BLaER1 (cell line): ENCODE data around the gene EIF2AK2.

ENCODE experiments used
- H3K27ac ChIP-seq: shearing (Covaris generic); formaldehyde crosslinking; 2 replicates; pipeline ENCODE4 v1.8.1; 2022
- H3K27me3 ChIP-seq: shearing (Covaris generic); formaldehyde crosslinking; 2 replicates; pipeline ENCODE4 v1.8.1; 2022
- H3K36me3 ChIP-seq: shearing (Covaris generic); formaldehyde crosslinking; 2 replicates; pipeline ENCODE4 v1.8.1; 2022
- H3K4me1 ChIP-seq: shearing (Covaris generic); formaldehyde crosslinking; 2 replicates; pipeline ENCODE4 v1.8.1; 2022
- H3K4me2 ChIP-seq: shearing (Covaris generic); formaldehyde crosslinking; 2 replicates; pipeline ENCODE4 v1.8.1; 2022
- H3K4me3 ChIP-seq: shearing (Covaris generic); formaldehyde crosslinking; 2 replicates; pipeline ENCODE4 v1.8.1; 2022
- H3K9ac ChIP-seq: shearing (Covaris generic); formaldehyde crosslinking; 2 replicates; pipeline ENCODE4 v1.8.1; 2022
- H3K9me3 ChIP-seq: shearing (Covaris generic); formaldehyde crosslinking; 2 replicates; pipeline ENCODE4 v1.8.1; 2022
- H4K20me1 ChIP-seq: shearing (Covaris generic); formaldehyde crosslinking; 2 replicates; pipeline ENCODE4 v1.8.1; 2022
- Cebpa-rat ChIP-seq: shearing (Covaris generic); IDR thresholded peaks from 2 replicates; pipeline ENCODE4 v1.8.1; 2022

Gene EIF2AK2

GRCh38 chr2:37171624-37171950 lies 14.8 kb upstream of the EIF2AK2 start:
- TF ChIP-seq Cebpa-rat, result no peak
- Histone ChIP-seq H3K4me3 (no peak overlapping the region), H3K9ac (no peak overlapping the region)

GRCh38 chr2:37168217-37168981 lies 11.6 kb upstream of the EIF2AK2 start:
- no peaks in the 10 kb centered on the region for H3K36me3 ChIP-seq
- H3K9me3 ChIP-seq, result peaks cover 27% of the 10 kb centered on the region
- no peaks in the 10 kb centered on the region for H3K4me1 ChIP-seq
- no peak overlapping the region for H3K4me2 ChIP-seq
- no peak overlapping the region for H3K9ac ChIP-seq
- no peaks in the 10 kb centered on the region for H4K20me1 ChIP-seq
- no peaks in the 10 kb centered on the region for H3K27me3 ChIP-seq
- no peak overlapping the region for H3K27ac ChIP-seq
- peak; percentile 77; the same call in 1 of the 2 replicates for TF ChIP-seq Cebpa-rat
- no peak overlapping the region for H3K4me3 ChIP-seq

More at GRCh38 chr2:37171624-37171950, 14.8 kb upstream of the EIF2AK2 start:
- no peak overlapping the region for H3K27ac ChIP-seq
- no peaks in the 10 kb centered on the region for H3K4me1 ChIP-seq
- H4K20me1 ChIP-seq, result no peaks in the 10 kb centered on the region
- no peaks in the 10 kb centered on the region for H3K36me3 ChIP-seq
- H3K9me3 ChIP-seq, result no peaks in the 10 kb centered on the region
- H3K27me3 ChIP-seq, result no peaks in the 10 kb centered on the region
- H3K4me2 ChIP-seq, result no peak overlapping the region

DNA sequence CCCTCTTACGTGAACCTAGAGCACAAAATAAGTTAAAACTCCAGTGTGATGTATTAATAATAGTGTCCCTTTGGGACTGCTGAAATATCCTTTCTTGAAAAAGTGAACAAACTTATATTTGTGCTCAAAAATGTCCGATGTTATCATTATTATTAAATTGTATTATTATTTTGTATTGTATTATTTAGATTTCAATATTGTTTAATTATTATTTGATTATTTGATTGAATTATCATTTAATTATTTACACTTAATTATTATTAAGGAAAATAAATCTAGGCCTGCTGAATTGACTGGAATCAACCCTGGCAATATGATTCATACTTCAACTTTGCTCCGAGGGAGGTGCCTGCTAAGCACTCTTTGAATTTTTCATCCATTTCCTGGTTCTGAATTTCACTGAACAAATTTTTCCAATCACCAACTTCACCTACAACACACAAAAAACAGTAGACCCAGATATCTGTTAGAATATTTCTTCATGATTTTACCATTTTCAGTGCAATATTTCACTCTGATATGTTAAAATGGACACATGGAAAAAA lies 10.9 kb upstream of the EIF2AK2 start:
- Histone ChIP-seq H3K9ac (no peak overlapping the region), H3K27ac (no peak overlapping the region), H3K4me3 (no peak overlapping the region), H3K9me3 (peaks cover 30% of the 10 kb centered on the region), H3K36me3 (no peaks in the 10 kb centered on the region), H4K20me1 (no peaks in the 10 kb centered on the region), H3K27me3 (no peaks in the 10 kb centered on the region), H3K4me1 (no peaks in the 10 kb centered on the region), H3K4me2 (no peak overlapping the region)
- TF ChIP-seq Cebpa-rat, result no peak

DNA sequence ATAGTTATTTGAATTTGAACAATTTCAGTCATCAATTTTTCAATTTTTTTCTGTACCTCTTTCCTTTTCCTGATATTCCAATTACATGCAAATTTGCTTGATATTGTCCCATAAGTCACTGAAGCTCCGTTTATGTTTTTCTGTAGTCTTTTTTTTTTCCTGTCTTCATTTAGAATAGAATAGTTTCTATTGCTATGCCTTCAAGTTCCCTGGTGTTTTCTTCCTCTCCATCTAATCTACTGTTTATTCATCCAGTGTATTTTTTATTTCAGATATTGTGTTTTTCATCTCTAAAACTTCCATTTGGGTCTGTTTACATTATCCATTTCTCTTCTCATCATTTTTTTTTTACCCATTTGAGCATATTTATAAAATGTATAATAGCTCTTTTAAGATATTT lies 8.0 kb upstream of the EIF2AK2 start:
- peaks cover 30% of the 10 kb centered on the region for H3K9me3 ChIP-seq
- H3K4me3 ChIP-seq, result no peak overlapping the region
- no peaks in the 10 kb centered on the region for H3K4me1 ChIP-seq
- no peaks in the 10 kb centered on the region for H3K27me3 ChIP-seq
- H3K4me2 ChIP-seq, result no peak overlapping the region
- no peak overlapping the region for H3K27ac ChIP-seq
- H3K36me3 ChIP-seq, result no peaks in the 10 kb centered on the region
- no peaks in the 10 kb centered on the region for H4K20me1 ChIP-seq
- no peak overlapping the region for H3K9ac ChIP-seq
- no peak for TF ChIP-seq Cebpa-rat

GRCh38 chr2:37156071-37156856 lies 516 bp downstream of the EIF2AK2 start:
- Histone ChIP-seq H3K36me3 (peaks cover 31% of the 10 kb centered on the region), H3K27ac (peak overlapping the region; percentile 87), H3K4me2 (peak overlapping the region; percentile 83), H3K9ac (peak overlapping the region; percentile 90), H3K9me3 (peaks cover 28% of the 10 kb centered on the region), H3K4me1 (peaks cover 26% of the 10 kb centered on the region), H4K20me1 (peaks cover 28% of the 10 kb centered on the region; the same call in 1 of the 2 replicates), H3K27me3 (no peaks in the 10 kb centered on the region), H3K4me3 (peak overlapping the region; percentile 86)
- no peak for TF ChIP-seq Cebpa-rat

DNA sequence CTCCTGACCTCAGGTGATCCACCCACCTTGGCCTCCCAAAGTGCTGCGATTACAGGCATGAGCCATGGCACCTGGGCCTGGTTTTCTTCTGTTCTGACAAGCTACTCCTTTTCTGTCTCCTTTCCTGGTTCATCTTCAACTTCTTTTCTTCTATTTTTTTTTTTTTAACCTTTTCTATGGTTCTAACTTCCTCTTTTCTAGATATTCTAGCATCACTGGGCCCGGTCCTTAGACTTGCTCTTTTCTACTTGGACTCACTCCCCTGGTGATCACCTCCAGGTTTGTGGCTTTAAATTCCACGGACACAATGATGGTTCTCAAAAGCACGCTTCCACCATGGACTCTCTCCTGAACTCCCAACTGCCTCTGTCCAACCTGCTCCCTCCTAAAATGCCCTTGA lies 2.0 kb downstream of the EIF2AK2 start:
- H4K20me1 ChIP-seq, result peaks cover 42% of the 10 kb centered on the region; the same call in 1 of the 2 replicates
- peaks cover 34% of the 10 kb centered on the region for H3K36me3 ChIP-seq
- peaks cover 28% of the 10 kb centered on the region for H3K9me3 ChIP-seq
- H3K9ac ChIP-seq, result no peak overlapping the region
- peak overlapping the region; percentile 83 for H3K4me2 ChIP-seq
- H3K27ac ChIP-seq, result no peak overlapping the region
- H3K27me3 ChIP-seq, result no peaks in the 10 kb centered on the region
- H3K4me3 ChIP-seq, result no peak overlapping the region
- TF ChIP-seq Cebpa-rat, result no peak
- peaks cover 26% of the 10 kb centered on the region for H3K4me1 ChIP-seq

GRCh38 chr2:37153224-37153623 lies 3.6 kb downstream of the EIF2AK2 start:
- no peak overlapping the region for H3K9ac ChIP-seq
- peaks cover 26% of the 10 kb centered on the region for H3K4me1 ChIP-seq
- H3K27me3 ChIP-seq, result no peaks in the 10 kb centered on the region
- TF ChIP-seq Cebpa-rat, result no peak
- H3K4me2 ChIP-seq, result no peak overlapping the region
- H4K20me1 ChIP-seq, result peaks cover 58% of the 10 kb centered on the region
- peaks cover 28% of the 10 kb centered on the region for H3K9me3 ChIP-seq
- H3K27ac ChIP-seq, result no peak overlapping the region
- no peak overlapping the region for H3K4me3 ChIP-seq
- peaks cover 49% of the 10 kb centered on the region for H3K36me3 ChIP-seq

DNA sequence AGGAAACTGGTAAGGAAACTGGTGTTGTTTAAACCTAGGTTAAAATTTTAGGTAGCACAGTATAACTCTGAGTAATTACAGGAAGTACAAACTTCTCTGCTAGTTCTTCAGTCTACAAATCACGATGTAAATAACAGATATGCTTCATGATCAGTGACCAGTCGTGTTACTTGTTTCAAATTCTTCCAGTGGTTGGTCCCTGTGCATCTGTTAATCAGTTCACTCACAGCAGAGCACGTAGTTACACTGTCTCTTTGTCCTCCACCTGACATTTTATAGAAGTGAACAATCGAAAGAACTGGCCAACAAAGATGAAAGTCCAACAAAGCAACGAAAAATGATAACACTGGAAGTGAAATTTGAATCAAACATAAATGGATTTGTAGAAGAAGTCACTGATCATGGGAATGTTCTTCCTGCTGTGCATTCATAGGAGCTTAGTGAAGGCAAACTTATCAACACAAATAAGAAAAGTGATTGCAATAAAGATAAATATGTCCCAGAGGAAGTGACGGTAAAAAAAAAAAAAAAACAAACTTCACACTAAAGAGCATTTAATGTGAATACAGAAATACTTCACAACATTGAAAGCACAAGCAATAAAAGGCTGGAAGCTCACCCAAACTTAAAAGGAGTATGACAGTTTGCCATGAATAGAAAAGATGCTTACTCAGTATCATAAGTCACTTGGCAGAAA lies 7.0 kb downstream of the EIF2AK2 start:
- Histone ChIP-seq H3K27ac (no peak overlapping the region), H3K9me3 (peaks cover 28% of the 10 kb centered on the region), H3K36me3 (peaks cover 82% of the 10 kb centered on the region), H3K9ac (no peak overlapping the region), H3K4me2 (no peak overlapping the region), H3K27me3 (no peaks in the 10 kb centered on the region), H3K4me3 (no peak overlapping the region), H4K20me1 (peaks cover 53% of the 10 kb centered on the region), H3K4me1 (peaks cover 4% of the 10 kb centered on the region)
- TF ChIP-seq Cebpa-rat, result no peak

GRCh38 chr2:37148325-37148724 lies 8.5 kb downstream of the EIF2AK2 start:
- Histone ChIP-seq H3K36me3 (peaks cover 84% of the 10 kb centered on the region), H3K4me2 (no peak overlapping the region), H3K4me3 (no peak overlapping the region), H3K9me3 (peaks cover 15% of the 10 kb centered on the region), H3K27ac (no peak overlapping the region), H3K27me3 (no peaks in the 10 kb centered on the region), H3K9ac (no peak overlapping the region), H4K20me1 (peaks cover 53% of the 10 kb centered on the region), H3K4me1 (no peaks in the 10 kb centered on the region)
- TF ChIP-seq Cebpa-rat, result no peak
